Endothelial cell (in vitro differentiated cells): ENCODE measurements around the gene CHCHD6. TPM values are rescaled to one million over a fixed set of nuclear protein-coding genes. Genes with fewer than 3 reads are reported as not detected.

Experiments
- DNase-seq: peaks from one replicate; pipeline ENCODE4 v3.0.0; 2021; ENCODE audit warnings: low spot score
- H3K27ac Mint-ChIP-seq: one replicate; pipeline ENCODE4 v1.8.0; 2021; ENCODE audit warnings: mixed read lengths, inconsistent platforms; ENCODE audit not compliant: unreplicated experiment
- H3K27me3 Mint-ChIP-seq: one replicate; pipeline ENCODE4 v1.8.0; 2021; ENCODE audit warnings: mild to moderate bottlenecking, moderate library complexity, mixed read lengths, inconsistent platforms; ENCODE audit not compliant: unreplicated experiment
- H3K36me3 Mint-ChIP-seq: one replicate; pipeline ENCODE4 v1.8.0; 2021; ENCODE audit warnings: mild to moderate bottlenecking, low read depth, mixed read lengths, inconsistent platforms; ENCODE audit not compliant: unreplicated experiment
- H3K4me1 Mint-ChIP-seq: one replicate; pipeline ENCODE4 v1.8.0; 2021; ENCODE audit warnings: mild to moderate bottlenecking, mixed read lengths, inconsistent platforms; ENCODE audit not compliant: unreplicated experiment
- H3K4me3 Mint-ChIP-seq: one replicate; pipeline ENCODE4 v1.8.0; 2021; ENCODE audit warnings: mild to moderate bottlenecking, mixed read lengths, inconsistent platforms; ENCODE audit not compliant: unreplicated experiment
- H3K9me3 Mint-ChIP-seq: one replicate; pipeline ENCODE4 v1.8.0; 2021; ENCODE audit warnings: mixed read lengths, inconsistent platforms; ENCODE audit not compliant: unreplicated experiment
- CTCF ChIP-seq: fragments of 200-600 bp; sonication (generic); IDR thresholded peaks from one replicate; pipeline ENCODE4 v1.5.0; 2021; ENCODE audit warnings: antibody characterized with exemption; ENCODE audit not compliant: unreplicated experiment
- total RNA-seq: library from RNA; stranded (reverse); fragmentation: NEBNext Ultra II Directional; extraction: Animal tissue kit (Norgen Biotek cat#: 25700); gene quantifications from one replicate; pipeline ENCODE4 v1.2.1, GENCODE V29; 2021; ENCODE audit not compliant: unreplicated experiment

CHCHD6 gene
- total RNA-seq, 1 donor from 2014 or later = 9.2 TPM

- Mint-ChIP-seq H3K36me3 (no peaks in the 10 kb centered on the region), H3K4me3 (no peak overlapping the region)
These were observed 47.7 kb downstream of the CHCHD6 start for GRCh38 chr3:126751611-126752302.

GRCh38 chr3:126752303-126753190 lies 48.5 kb downstream of the CHCHD6 start:
- H3K4me3 Mint-ChIP-seq = no peak overlapping the region
- no peaks in the 10 kb centered on the region for H3K36me3 Mint-ChIP-seq

More at GRCh38 chr3:126751611-126752302, 47.7 kb downstream of the CHCHD6 start:
- TF ChIP-seq CTCF = no peak
- no peak for DNase-seq
- H3K9me3 Mint-ChIP-seq = no peaks in the 10 kb centered on the region
- peaks cover 3% of the 10 kb centered on the region for H3K27me3 Mint-ChIP-seq
- H3K4me1 Mint-ChIP-seq = no peaks in the 10 kb centered on the region
- H3K27ac Mint-ChIP-seq = no peak overlapping the region

GRCh38 chr3:126753191-126754160 lies 49.4 kb downstream of the CHCHD6 start:
- H3K27me3 Mint-ChIP-seq = peaks cover 3% of the 10 kb centered on the region
- H3K27ac Mint-ChIP-seq = no peak overlapping the region
- no peak for TF ChIP-seq CTCF
- no peak for DNase-seq
- no peaks in the 10 kb centered on the region for H3K9me3 Mint-ChIP-seq
- no peaks in the 10 kb centered on the region for H3K4me1 Mint-ChIP-seq
- H3K4me3 Mint-ChIP-seq = no peak overlapping the region
- no peaks in the 10 kb centered on the region for H3K36me3 Mint-ChIP-seq

More at GRCh38 chr3:126752303-126753190, 48.5 kb downstream of the CHCHD6 start:
- no peak overlapping the region for H3K27ac Mint-ChIP-seq
- peak; percentile 78 for TF ChIP-seq CTCF
- peaks cover 3% of the 10 kb centered on the region for H3K27me3 Mint-ChIP-seq
- H3K4me1 Mint-ChIP-seq = no peaks in the 10 kb centered on the region
- no peaks in the 10 kb centered on the region for H3K9me3 Mint-ChIP-seq
- peak; percentile 86 for DNase-seq

- H3K4me3 Mint-ChIP-seq = no peak overlapping the region
- DNase-seq = no peak
- no peak for TF ChIP-seq CTCF
- no peaks in the 10 kb centered on the region for H3K36me3 Mint-ChIP-seq
- no peaks in the 10 kb centered on the region for H3K4me1 Mint-ChIP-seq
- H3K27ac Mint-ChIP-seq = no peak overlapping the region
- H3K27me3 Mint-ChIP-seq = peaks cover 2% of the 10 kb centered on the region
- H3K9me3 Mint-ChIP-seq = no peaks in the 10 kb centered on the region
These were observed 51.8 kb downstream of the CHCHD6 start for GRCh38 chr3:126755866-126756265.
